ENCODE results near the gene ABR. TPM values are rescaled to one million over a fixed set of nuclear protein-coding genes. Genes with fewer than 3 reads are reported as not detected.
A peak's percentile ranks its signal among the peaks of the same experiment; 100 is the strongest.

Gene ABR
- polyA plus RNA-seq, 6 donors from 2014 or later: 4.3 to 47.2 (median 28.1) TPM

DNA sequence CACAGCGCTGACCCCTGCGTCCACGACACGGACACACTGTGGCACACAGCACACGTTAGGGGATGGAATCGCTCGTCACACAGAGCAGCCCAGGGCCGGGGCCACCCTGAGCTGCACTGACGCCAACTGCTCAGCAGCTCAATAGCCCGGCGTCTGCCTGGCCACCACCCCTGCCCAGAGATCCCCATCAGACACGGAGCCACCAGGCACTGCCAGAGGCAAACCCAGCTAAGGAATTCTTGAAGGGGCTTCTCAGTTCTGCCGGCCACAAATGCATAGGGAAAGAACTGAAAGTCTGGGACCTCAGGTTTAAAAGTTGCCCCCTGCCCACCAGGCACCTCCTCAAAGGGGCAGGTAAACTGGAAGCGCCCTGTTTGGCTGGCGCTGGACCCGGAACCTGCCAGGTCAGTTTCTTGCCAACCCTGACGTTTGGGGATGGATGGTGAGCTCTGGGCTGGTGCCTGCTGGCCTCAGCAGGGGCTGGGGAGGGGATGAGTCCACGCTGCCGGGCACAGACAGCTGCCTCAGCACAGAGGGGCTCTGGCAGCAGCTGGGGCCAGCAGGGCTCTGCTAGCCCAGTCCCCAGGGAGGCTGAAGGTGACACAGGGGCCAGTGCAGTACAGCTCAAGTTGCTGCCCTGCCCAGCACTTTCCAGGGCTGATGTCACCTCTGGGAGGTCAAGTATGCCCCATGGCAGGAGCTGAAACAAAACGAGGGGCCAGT lies 149.7 kb downstream of the ABR start:
- Mint-ChIP-seq H3K4me3 (no peak overlapping the region), H3K27me3 (no peaks in the 10 kb centered on the region), H3K36me3 (peaks cover 0 to 10% of the 10 kb centered on the region in 2 donors), H3K4me1 (peaks cover 5 to 28% (median 6%) of the 10 kb centered on the region in 3 donors), H3K9me3 (no peaks in the 10 kb centered on the region), H3K27ac (peak overlapping the region in 1 of 6 donors; percentile 26)
- ATAC-seq (ENCODE audit: low read depth in 2 of 2) (no peak), DNase-seq (no peak)

- DNase-seq (no peak), ATAC-seq (ENCODE audit: low read depth in 2 of 2) (no peak)
- H3K4me1 Mint-ChIP-seq: peaks cover 5 to 22% (median 6%) of the 10 kb centered on the region in 3 donors
- H3K36me3 Mint-ChIP-seq: peaks cover 0 to 10% of the 10 kb centered on the region in 2 donors
- no peaks in the 10 kb centered on the region for H3K9me3 Mint-ChIP-seq
- no peak overlapping the region for H3K27ac Mint-ChIP-seq
- H3K4me3 Mint-ChIP-seq: peak overlapping the region in 1 of 8 donors; percentile 5
- H3K27me3 Mint-ChIP-seq: no peaks in the 10 kb centered on the region
These were observed 150.4 kb downstream of the ABR start for GRCh38 chr17:1029196-1029921.

DNA sequence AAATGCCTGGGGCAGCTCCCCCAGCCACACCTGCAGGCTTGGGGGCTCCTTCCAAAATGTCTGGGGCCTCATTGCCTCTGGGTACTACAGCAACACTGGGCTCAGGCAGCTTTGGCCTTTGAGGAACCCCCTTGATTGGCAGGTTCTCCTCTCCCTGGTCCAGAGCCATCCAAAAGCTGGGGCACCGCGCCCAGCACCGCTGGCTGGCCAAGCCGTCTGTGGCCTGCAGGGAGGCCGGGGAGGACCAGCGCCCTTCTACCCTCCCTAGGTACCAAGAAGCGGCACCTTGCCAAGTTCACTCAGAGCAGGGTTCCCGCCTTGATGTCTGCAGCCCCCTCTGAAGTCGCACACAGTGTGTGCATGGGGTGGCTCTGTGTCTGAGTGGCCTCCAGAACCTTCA lies 152.7 kb downstream of the ABR start:
- no peak for ATAC-seq (ENCODE audit: low read depth in 2 of 2)
- Mint-ChIP-seq H3K4me1 (peaks cover 2 to 12% (median 5%) of the 10 kb centered on the region in 3 donors), H3K27ac (no peak overlapping the region), H3K27me3 (no peaks in the 10 kb centered on the region), H3K4me3 (no peak overlapping the region), H3K36me3 (peaks cover 0 to 10% of the 10 kb centered on the region in 2 donors), H3K9me3 (no peaks in the 10 kb centered on the region)
- no peak for DNase-seq

- Mint-ChIP-seq H3K27ac (no peak overlapping the region), H3K4me1 (peaks cover 2 to 12% (median 5%) of the 10 kb centered on the region in 3 donors), H3K9me3 (no peaks in the 10 kb centered on the region), H3K36me3 (peaks cover 0 to 10% of the 10 kb centered on the region in 2 donors), H3K4me3 (no peak overlapping the region), H3K27me3 (no peaks in the 10 kb centered on the region)
- ATAC-seq (ENCODE audit: low read depth in 2 of 2) (no peak), DNase-seq (no peak)
These were observed 153.2 kb downstream of the ABR start for GRCh38 chr17:1026599-1026975.

- no peak for DNase-seq
- H3K9me3 Mint-ChIP-seq: no peaks in the 10 kb centered on the region
- peak overlapping the region in 2 of 6 donors; percentile 39 to 41 for H3K27ac Mint-ChIP-seq
- H3K4me1 Mint-ChIP-seq: peaks cover 2 to 12% (median 5%) of the 10 kb centered on the region in 3 donors
- no peak for ATAC-seq (ENCODE audit: low read depth in 2 of 2)
- peaks cover 0 to 10% of the 10 kb centered on the region in 2 donors for H3K36me3 Mint-ChIP-seq
- H3K4me3 Mint-ChIP-seq: no peak overlapping the region
- H3K27me3 Mint-ChIP-seq: no peaks in the 10 kb centered on the region
These were observed 153.8 kb downstream of the ABR start for GRCh38 chr17:1025733-1026598.

DNA sequence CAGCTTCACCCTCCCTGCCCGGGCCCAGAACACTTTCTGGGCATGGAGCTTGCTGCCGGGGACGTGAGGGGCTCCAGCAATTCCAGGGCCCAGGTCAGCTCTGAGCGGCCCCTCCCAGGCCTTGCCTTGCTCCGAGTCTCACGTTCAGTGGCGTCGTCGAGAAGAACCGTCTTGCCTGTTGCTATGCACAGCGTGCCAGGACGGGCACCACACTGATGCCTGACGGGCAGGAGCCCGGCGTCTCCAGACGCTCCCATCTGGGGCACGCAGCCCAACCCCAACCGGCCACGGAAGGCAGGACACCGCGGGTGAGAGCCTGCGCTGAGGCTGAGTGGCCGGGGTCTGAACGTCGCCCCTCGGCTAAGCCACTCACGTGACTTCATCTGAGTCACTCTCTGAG lies 155.7 kb downstream of the ABR start:
- no peak for DNase-seq
- Mint-ChIP-seq H3K36me3 (peaks cover 0 to 10% of the 10 kb centered on the region in 2 donors), H3K9me3 (no peaks in the 10 kb centered on the region), H3K4me3 (no peak overlapping the region), H3K4me1 (peaks cover 6 to 18% (median 9%) of the 10 kb centered on the region in 3 donors), H3K27me3 (no peaks in the 10 kb centered on the region), H3K27ac (no peak overlapping the region)
- no peak for ATAC-seq (ENCODE audit: low read depth in 2 of 2)

- peaks cover 0 to 10% of the 10 kb centered on the region in 2 donors for H3K36me3 Mint-ChIP-seq
- peaks cover 0 to 2% (median 0%) of the 10 kb centered on the region in 7 donors for H3K9me3 Mint-ChIP-seq
- no peaks in the 10 kb centered on the region for H3K27me3 Mint-ChIP-seq
- no peak overlapping the region for H3K27ac Mint-ChIP-seq
- no peak overlapping the region for H3K4me3 Mint-ChIP-seq
- DNase-seq (no peak), ATAC-seq (ENCODE audit: low read depth in 2 of 2) (no peak)
- H3K4me1 Mint-ChIP-seq: peaks cover 6 to 18% (median 9%) of the 10 kb centered on the region in 3 donors
These were observed 157.3 kb downstream of the ABR start for GRCh38 chr17:1022278-1023024.

DNA sequence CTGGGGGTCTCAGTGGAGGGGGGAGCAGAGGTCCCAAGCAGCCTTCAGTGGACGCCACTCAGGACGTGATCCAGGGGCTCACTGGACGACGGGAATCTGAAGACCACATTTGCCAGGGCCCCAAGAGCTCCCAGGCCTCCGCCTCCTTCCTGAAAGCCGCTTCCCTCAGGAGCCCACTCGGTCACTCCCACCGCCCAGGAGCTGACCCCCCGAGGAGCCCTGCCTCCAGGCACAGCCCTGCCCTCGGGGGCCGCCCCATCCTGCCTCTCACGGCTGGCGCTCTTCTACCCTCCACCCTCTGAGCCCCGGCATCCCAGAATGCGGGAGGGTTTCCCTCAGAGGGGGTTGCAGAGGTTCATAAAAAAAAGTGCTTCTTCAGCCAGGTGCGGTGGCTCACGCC lies 158.6 kb downstream of the ABR start:
- no peak for DNase-seq
- H3K27me3 Mint-ChIP-seq: no peaks in the 10 kb centered on the region
- peaks cover 0 to 2% (median 0%) of the 10 kb centered on the region in 7 donors for H3K9me3 Mint-ChIP-seq
- H3K36me3 Mint-ChIP-seq: peaks cover 0 to 10% of the 10 kb centered on the region in 2 donors
- H3K4me1 Mint-ChIP-seq: peaks cover 6 to 18% (median 9%) of the 10 kb centered on the region in 3 donors
- H3K4me3 Mint-ChIP-seq: no peak overlapping the region
- H3K27ac Mint-ChIP-seq: no peak overlapping the region
- ATAC-seq (ENCODE audit: low read depth in 2 of 2): no peak

DNA sequence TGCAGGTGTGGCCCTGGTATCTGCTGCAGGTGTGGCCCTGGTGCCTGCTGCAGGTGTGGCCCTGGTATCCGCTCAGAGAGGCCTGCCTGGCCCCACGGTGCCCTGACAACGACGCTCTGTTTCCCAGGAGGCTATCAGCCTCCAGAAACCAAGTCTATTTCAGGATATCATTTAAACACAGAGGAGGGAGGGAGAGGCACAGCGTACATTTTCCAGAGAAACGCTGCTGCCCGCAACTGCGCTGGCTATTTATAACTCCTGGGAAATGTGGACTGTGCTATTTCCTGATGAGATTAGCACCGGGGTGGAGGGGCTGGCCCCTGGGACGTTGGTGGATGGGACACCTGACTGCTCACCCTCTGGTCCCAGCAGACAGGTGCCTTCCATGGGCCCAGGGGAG lies 160.3 kb downstream of the ABR start:
- H3K36me3 Mint-ChIP-seq: no peaks in the 10 kb centered on the region
- peak overlapping the region in 2 of 6 donors; percentile 31 to 82 for H3K27ac Mint-ChIP-seq
- H3K4me1 Mint-ChIP-seq: peaks cover 4 to 12% (median 4%) of the 10 kb centered on the region in 3 donors
- H3K9me3 Mint-ChIP-seq: peaks cover 0 to 2% (median 0%) of the 10 kb centered on the region in 7 donors
- H3K4me3 Mint-ChIP-seq: peak overlapping the region in 1 of 8 donors; percentile 32
- DNase-seq (no peak), ATAC-seq (ENCODE audit: low read depth in 2 of 2) (no peak)
- H3K27me3 Mint-ChIP-seq: no peaks in the 10 kb centered on the region

- DNase-seq (no peak), ATAC-seq (ENCODE audit: low read depth in 2 of 2) (no peak)
- Mint-ChIP-seq H3K4me3 (no peak overlapping the region), H3K36me3 (no peaks in the 10 kb centered on the region), H3K27me3 (no peaks in the 10 kb centered on the region), H3K4me1 (peaks cover 4 to 12% (median 4%) of the 10 kb centered on the region in 3 donors), H3K27ac (no peak overlapping the region), H3K9me3 (peaks cover 0 to 2% (median 0%) of the 10 kb centered on the region in 7 donors)
These were observed 161.2 kb downstream of the ABR start for GRCh38 chr17:1018547-1018946.

DNA sequence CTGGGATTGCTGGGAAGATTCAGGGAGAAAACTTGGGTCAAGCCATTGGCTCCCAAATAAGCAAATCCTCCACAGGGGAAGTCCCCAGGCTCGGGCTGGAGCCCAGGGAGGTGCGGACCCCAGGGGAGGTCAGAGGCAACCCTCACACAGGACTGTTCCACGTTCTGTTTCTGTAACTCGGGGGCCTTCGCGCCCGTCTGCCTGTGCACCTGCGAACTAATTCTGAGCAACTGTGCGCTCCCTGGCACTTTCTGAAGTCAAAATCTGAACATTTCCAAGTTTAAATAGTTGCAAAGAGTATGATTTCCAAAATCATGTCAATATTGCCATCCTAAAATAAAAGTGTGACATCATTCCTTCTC lies 166.1 kb downstream of the ABR start:
- Mint-ChIP-seq H3K9me3 (peaks cover 0 to 2% (median 0%) of the 10 kb centered on the region in 7 donors), H3K4me1 (no peaks in the 10 kb centered on the region), H3K36me3 (no peaks in the 10 kb centered on the region), H3K27ac (peak overlapping the region in 3 of 6 donors; percentile 26 to 84 (median 40)), H3K4me3 (no peak overlapping the region), H3K27me3 (no peaks in the 10 kb centered on the region)
- no peak for DNase-seq
- ATAC-seq (ENCODE audit: low read depth in 2 of 2): no peak

DNA sequence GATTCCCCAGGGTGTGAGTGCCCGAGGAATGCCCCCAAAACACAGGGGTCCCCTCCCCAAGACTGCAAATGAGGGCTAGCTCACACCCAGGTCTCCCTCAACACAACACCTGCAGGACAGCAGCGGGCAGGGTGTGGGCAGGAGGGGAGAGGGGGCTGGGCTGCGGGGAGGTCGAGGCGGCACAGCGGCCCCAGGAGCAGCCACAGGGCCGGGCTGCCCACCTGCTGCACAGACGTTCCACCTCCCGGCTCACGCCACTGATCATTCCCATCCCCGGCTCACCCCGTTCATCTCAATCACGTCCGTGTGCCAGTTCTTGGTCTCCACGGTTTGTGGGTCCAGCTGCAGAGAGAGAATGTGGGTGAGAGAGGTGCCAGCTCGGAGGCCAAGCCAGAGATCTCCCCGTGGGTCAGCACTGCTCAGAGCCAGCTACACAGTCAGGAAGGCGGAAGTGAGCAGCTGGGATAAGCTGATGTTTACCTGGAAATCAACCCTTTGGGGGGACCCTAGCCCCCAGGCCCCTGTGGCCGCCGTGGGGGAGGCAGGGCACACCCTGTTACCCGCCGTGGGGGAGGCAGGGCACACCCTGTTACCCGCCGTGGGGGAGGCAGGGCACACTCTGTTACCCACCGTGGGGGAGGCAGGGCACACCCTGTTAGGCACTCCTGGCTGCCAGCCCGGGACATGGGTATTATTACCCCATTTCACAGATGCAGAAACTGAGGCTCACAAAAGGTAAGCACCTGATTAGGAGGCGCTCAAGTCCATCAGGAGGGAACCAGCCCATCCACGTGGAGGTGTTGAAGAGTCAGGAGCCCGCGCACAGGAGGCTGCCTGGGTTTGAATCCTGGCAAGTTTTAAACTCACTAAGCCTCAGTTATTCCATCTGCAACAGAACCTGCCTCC lies 166.7 kb downstream of the ABR start:
- no peak overlapping the region for H3K4me3 Mint-ChIP-seq
- no peaks in the 10 kb centered on the region for H3K27me3 Mint-ChIP-seq
- H3K27ac Mint-ChIP-seq: no peak overlapping the region
- no peaks in the 10 kb centered on the region for H3K36me3 Mint-ChIP-seq
- DNase-seq: no peak
- ATAC-seq (ENCODE audit: low read depth in 2 of 2): no peak
- no peaks in the 10 kb centered on the region for H3K4me1 Mint-ChIP-seq
- no peaks in the 10 kb centered on the region for H3K9me3 Mint-ChIP-seq
